Stimulated activated CD8-positive, alpha-beta memory T cell treated with anti-CD3 and anti-CD28 coated beads, Interleukin-2, amount 100 ng/mL, for 1 hour (primary cell): ENCODE measurements around the gene TNMD.
"Not testable (repeated sequence)": the region's sequence is repeated elsewhere in the genome, so short reads cannot be mapped to it uniquely, and the experiment has no call there.

Source experiments
- DNase-seq, 2 donors: peaks; one replicate each; pipeline ENCODE4 v3.0.0-alpha.2; 2020; ENCODE audit warnings: low read depth in 2 of 2

Gene TNMD

GRCh38 chrX:100584611-100585010, at the start of gene TNMD:
Gene TNMD (plus strand): TSS chrX:100584936. CDS start chrX:100585019, 83 bp downstream.
- DNase-seq, result no peak

GRCh38 chrX:100565534-100565933, 19.2 kb upstream of the TNMD start:
- not testable (repeated sequence) for DNase-seq

- DNase-seq, result no peak
Measured at GRCh38 chrX:100586747-100587146, 2.0 kb downstream of the TNMD start.

- DNase-seq, result no peak
Measured at GRCh38 chrX:100587861-100588260, 3.1 kb downstream of the TNMD start.

DNA sequence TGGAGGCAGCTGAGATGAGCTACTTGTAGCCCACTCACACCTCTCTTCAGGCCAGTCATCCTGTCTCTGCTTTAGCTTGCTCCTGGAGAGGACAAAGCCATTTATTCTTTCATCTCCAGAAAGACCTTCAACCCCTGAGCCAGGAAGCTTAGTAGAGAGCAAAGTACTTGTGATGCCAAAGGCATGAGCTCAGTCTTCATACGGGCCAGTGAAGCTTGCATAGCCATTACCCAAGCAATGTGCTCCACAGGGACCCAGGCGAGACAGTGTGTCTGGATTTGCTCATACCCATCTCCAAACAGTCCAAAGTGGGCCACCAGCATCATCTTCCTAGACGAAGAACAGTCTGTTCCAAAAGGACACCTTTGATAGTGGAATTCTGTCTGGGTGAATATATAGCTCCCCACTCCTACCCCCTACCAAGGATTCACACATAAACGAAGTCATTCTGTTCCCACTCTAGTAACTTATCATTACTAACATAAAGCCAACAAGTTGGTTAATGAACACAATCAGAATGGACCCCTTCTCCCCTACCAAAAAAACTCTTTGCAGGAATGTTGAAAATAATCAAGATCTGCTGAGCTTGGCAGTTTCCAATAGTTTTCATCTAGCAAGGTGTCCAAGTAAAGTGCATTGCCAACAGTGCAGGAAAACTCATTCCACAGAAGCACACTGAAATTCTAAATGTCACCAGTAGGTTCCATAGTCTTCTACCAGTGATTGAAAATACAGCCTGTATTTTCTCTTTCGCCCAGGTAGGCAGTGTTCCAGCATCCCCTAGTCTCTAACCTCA, 6.7 kb downstream of the TNMD start:
- DNase-seq, result no peak

GRCh38 chrX:100593126-100593525, 8.4 kb downstream of the TNMD start:
- no peak for DNase-seq

GRCh38 chrX:100593581-100593980, 8.8 kb downstream of the TNMD start:
- no peak for DNase-seq

- DNase-seq, result no peak
Measured at GRCh38 chrX:100596601-100597000, 11.9 kb downstream of the TNMD start.

DNA sequence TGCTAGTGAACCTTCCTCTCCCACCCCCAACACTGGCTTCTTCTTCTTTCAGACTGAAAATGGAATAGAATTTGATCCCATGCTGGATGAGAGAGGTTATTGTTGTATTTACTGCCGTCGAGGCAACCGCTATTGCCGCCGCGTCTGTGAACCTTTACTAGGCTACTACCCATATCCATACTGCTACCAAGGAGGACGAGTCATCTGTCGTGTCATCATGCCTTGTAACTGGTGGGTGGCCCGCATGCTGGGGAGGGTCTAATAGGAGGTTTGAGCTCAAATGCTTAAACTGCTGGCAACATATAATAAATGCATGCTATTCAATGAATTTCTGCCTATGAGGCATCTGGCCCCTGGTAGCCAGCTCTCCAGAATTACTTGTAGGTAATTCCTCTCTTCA, 14.7 kb downstream of the TNMD start:
- no peak for DNase-seq

DNA sequence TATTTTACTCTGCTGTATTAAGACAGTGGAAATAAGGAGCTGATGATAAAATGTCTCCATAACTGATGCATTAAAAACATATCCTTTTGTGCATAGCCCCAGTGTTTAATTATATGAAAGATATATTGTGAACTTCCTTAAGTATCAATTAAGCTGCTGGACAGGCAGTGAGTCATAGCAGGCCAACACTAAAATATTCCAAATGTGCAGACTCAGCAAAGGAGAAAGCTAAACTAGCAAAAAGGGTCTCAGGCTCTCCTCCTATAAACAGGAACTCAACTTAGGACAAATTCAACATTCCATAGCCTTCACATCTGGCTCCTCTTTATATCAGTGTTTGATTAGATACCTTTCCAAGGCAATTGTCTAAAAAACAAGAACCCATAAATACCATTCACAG, 15.6 kb downstream of the TNMD start:
- DNase-seq, result no peak

GRCh38 chrX:100600758-100601157, 16.0 kb downstream of the TNMD start:
- no peak for DNase-seq

- DNase-seq, result no peak
Measured at GRCh38 chrX:100606753-100607152, 22.0 kb downstream of the TNMD start.

GRCh38 chrX:100609591-100609990, 24.9 kb downstream of the TNMD start:
- no peak for DNase-seq

- no peak for DNase-seq
Measured at GRCh38 chrX:100611951-100612350, 27.2 kb downstream of the TNMD start.

GRCh38 chrX:100615005-100615404, 30.3 kb downstream of the TNMD start:
- DNase-seq, result no peak

DNA sequence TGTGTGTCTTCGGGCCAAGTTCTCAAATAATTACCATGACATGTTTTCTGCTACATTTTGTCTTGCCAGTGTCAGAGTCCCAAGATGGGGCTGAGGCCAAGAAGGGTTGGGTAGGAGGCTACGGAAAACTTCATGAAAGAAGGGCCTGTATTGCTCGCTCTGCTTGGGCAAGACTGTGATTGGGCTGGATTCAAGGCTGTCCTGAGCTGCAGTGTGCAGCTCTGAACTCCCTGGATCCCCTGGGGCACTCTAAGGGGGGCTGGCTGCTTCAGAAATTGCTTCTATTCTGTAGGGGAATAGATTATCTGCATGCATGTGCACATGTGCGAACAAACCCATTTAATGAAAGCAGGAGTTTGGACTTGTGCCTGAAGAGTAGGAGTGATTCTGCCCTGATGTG, 38.3 kb downstream of the TNMD start:
- no peak for DNase-seq

DNA sequence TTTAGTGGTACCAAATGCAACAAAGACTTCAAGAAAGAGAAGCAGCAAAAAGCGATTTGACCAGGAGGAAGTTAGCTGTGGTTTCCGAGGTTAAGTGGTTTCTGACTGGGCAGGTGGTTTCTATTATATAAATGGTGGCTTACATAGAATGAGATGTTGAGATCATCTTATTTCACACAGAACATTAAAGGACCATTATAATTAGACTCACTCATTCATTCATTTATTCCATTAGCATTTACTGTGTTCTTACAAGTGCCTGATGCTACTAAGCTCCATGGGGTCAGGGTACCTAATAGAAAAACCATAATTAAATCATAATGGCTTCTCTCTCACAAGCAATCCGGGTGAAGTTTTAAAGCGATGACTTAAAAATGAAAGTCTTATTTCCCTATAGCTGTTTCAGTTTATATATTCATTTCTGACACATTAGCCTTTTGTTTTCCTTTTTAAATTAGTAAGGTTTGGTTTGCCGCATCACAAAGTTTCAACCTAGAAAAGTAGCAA, 41.3 kb downstream of the TNMD start:
- DNase-seq, result no peak

GRCh38 chrX:100635040-100635439, 50.3 kb downstream of the TNMD start:
- DNase-seq, result no peak

GRCh38 chrX:100635989-100636320, 51.2 kb downstream of the TNMD start:
- no peak for DNase-seq

- DNase-seq, result peak; percentile 22 to 40
Measured at GRCh38 chrX:100636321-100636991, 51.7 kb downstream of the TNMD start, which contains the start of gene TSPAN6. Gene TSPAN6 (minus strand): TSS chrX:100636806. CDS start chrX:100636694, 112 bp downstream.

DNA sequence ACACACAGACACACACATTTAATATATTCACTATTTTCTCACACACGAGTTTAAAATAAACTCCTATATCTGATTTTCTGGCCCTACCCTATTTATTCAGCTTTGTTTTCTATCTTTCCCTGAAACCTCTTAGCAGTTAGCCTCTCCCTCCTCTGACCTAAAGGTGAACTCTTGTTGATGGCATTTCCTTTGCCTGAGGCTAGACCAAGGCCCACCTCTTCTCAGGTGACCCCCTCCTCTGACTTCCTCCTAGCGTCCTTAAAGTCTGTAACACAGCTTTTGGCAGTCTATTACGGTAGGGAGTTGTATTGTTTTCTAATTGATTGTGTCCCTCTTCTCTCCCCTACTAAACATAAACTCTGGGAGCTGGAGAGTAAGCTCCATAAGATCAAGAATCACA, 57.6 kb downstream of the TNMD start:
- DNase-seq, result no peak

DNA sequence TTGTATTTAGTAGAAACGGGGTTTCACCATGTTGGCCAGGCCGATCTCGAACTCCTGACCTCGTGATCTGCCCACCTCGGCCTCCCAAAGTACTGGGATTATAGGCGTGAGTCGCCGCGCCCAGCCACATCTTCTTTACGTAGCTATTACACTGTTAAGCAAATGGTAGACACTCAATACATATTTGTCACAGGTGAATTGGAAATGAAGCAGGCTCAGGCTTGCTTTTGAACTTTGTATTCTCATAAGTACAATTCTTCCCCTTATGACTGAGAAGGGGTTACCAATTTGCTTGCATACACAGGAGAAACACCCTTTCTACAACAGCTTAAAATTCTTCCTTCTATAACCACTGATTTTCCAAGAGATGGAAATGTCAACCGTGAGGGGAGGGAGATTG, 58.5 kb downstream of the TNMD start:
- no peak for DNase-seq
